ENCODE results near the gene C1orf232. TPM values are rescaled to one million over a fixed set of nuclear protein-coding genes. Genes with fewer than 3 reads are reported as not detected.

The C1orf232 gene
- total and polyA plus RNA-seq, 2 of the 13 experiments (the other 11 are each of a cell fraction or from before 2014, with no cell fraction given): not detected

DNA sequence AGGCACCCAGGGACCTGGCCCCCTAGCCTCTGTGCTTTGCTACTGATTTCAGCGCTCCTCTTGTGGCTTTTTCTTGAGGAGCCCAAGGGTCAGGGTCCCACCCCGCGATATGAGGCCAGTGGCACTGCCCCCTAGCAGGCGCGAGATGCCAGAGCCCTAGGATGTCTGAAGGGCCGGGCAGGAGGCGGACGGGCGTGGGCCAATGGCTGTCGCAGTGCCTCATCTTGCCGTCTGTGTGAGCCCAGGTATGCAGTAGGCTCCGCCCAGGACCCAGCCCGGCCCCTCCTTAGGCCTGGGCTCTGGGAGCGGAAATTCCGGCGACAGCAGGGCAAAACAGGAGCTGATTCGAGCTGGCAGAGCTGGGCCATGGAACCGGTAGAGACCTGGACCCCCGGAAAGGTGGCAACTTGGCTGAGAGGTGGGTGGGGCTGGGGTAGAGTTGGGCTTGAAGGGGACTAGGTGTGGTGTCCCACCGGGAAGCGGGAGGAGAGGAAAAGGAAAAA, 8.5 kb upstream of the C1orf232 start, which contains the start of gene CNKSR1 (continued):
- TF ChIP-seq AGO1 (IDR thresholded peaks at IDR 0.05; ENCODE audit: low read depth, low read length, poor library complexity, severe bottlenecking) (no peak), KLF15 (CRISPR knock-in tag; IDR thresholded peaks at IDR 0.05; ENCODE audit: borderline replicate concordance) (no peak), ZNF180 (CRISPR knock-in tag; IDR thresholded peaks at IDR 0.05; ENCODE audit: borderline replicate concordance, low read depth) (no peak), NRL (CRISPR knock-in tag; IDR thresholded peaks at IDR 0.05; ENCODE audit: borderline replicate concordance) (no peak), PCBP1 (IDR thresholded peaks at IDR 0.05; ENCODE audit: borderline replicate concordance, low read depth, low read length) (no peak), PHF5A (CRISPR knock-in tag; IDR thresholded peaks at IDR 0.05; ENCODE audit: low read depth, unreplicated experiment) (no peak), JUNB (CRISPR knock-in tag; IDR thresholded peaks at IDR 0.05; ENCODE audit: borderline replicate concordance) (no peak), ZNF430 (CRISPR knock-in tag; IDR thresholded peaks at IDR 0.05) (no peak), FOXK1 (CRISPR knock-in tag; IDR thresholded peaks at IDR 0.05; ENCODE audit: borderline replicate concordance, low read depth) (no peak), MBNL3 (CRISPR knock-in tag; conservative IDR thresholded peaks at IDR 0.05) (no peak), U2AF2 (IDR thresholded peaks at IDR 0.05; ENCODE audit: low read depth, low read length) (no peak), SIN3A (IDR thresholded peaks at IDR 0.05; ENCODE audit: borderline replicate concordance, low read depth, low read length) (no peak), E2F5 (CRISPR knock-in tag; conservative IDR thresholded peaks at IDR 0.05) (no peak), ZMYM3 (CRISPR knock-in tag; IDR thresholded peaks at IDR 0.05) (no peak), CENPT (CRISPR knock-in tag; IDR thresholded peaks at IDR 0.05; ENCODE audit: low read depth) (no peak), FIP1L1 (IDR thresholded peaks at IDR 0.05; ENCODE audit: borderline replicate concordance, insufficient read depth, low read depth, low read length) (no peak), REXO4 (CRISPR knock-in tag; IDR thresholded peaks at IDR 0.05; ENCODE audit: borderline replicate concordance) (no peak), NFE2 (CRISPR knock-in tag; IDR thresholded peaks at IDR 0.05) (no peak), RAD21 (CRISPR knock-in tag; IDR thresholded peaks at IDR 0.05) (no peak), TARDBP (CRISPR knock-in tag; IDR thresholded peaks at IDR 0.05) (0 out of 2 replicates have a peak, but pooled peaks have one; percentile 32)
- TF ChIP-seq, protein P1, sequence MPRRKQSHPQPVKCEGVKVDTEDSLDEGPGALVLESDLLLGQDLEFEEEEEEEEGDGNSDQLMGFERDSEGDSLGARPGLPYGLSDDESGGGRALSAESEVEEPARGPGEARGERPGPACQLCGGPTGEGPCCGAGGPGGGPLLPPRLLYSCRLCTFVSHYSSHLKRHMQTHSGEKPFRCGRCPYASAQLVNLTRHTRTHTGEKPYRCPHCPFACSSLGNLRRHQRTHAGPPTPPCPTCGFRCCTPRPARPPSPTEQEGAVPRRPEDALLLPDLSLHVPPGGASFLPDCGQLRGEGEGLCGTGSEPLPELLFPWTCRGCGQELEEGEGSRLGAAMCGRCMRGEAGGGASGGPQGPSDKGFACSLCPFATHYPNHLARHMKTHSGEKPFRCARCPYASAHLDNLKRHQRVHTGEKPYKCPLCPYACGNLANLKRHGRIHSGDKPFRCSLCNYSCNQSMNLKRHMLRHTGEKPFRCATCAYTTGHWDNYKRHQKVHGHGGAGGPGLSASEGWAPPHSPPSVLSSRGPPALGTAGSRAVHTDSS (CRISPR knock-in tag; conservative IDR thresholded peaks at IDR 0.05): no peak
- TF ChIP-seq, protein P2, sequence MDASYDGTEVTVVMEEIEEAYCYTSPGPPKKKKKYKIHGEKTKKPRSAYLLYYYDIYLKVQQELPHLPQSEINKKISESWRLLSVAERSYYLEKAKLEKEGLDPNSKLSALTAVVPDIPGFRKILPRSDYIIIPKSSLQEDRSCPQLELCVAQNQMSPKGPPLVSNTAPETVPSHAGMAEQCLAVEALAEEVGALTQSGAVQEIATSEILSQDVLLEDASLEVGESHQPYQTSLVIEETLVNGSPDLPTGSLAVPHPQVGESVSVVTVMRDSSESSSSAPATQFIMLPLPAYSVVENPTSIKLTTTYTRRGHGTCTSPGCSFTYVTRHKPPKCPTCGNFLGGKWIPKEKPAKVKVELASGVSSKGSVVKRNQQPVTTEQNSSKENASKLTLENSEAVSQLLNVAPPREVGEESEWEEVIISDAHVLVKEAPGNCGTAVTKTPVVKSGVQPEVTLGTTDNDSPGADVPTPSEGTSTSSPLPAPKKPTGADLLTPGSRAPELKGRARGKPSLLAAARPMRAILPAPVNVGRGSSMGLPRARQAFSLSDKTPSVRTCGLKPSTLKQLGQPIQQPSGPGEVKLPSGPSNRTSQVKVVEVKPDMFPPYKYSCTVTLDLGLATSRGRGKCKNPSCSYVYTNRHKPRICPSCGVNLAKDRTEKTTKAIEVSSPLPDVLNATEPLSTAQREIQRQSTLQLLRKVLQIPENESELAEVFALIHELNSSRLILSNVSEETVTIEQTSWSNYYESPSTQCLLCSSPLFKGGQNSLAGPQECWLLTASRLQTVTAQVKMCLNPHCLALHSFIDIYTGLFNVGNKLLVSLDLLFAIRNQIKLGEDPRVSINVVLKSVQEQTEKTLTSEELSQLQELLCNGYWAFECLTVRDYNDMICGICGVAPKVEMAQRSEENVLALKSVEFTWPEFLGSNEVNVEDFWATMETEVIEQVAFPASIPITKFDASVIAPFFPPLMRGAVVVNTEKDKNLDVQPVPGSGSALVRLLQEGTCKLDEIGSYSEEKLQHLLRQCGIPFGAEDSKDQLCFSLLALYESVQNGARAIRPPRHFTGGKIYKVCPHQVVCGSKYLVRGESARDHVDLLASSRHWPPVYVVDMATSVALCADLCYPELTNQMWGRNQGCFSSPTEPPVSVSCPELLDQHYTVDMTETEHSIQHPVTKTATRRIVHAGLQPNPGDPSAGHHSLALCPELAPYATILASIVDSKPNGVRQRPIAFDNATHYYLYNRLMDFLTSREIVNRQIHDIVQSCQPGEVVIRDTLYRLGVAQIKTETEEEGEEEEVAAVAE (CRISPR knock-in tag; IDR thresholded peaks at IDR 0.05; ENCODE audit: borderline replicate concordance): no peak
- TF ChIP-seq, protein P3, sequence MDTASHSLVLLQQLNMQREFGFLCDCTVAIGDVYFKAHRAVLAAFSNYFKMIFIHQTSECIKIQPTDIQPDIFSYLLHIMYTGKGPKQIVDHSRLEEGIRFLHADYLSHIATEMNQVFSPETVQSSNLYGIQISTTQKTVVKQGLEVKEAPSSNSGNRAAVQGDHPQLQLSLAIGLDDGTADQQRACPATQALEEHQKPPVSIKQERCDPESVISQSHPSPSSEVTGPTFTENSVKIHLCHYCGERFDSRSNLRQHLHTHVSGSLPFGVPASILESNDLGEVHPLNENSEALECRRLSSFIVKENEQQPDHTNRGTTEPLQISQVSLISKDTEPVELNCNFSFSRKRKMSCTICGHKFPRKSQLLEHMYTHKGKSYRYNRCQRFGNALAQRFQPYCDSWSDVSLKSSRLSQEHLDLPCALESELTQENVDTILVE (CRISPR knock-in tag; IDR thresholded peaks at IDR 0.05): no peak

Data from HepG2 (cell line).